Activated CD8-positive, alpha-beta T cell treated with anti-CD3 and anti-CD28 coated beads for 36 hours (primary cell): ENCODE measurements around the gene SLC35B2. TPM values are rescaled to one million over a fixed set of nuclear protein-coding genes. Genes with fewer than 3 reads are reported as not detected.
A peak's percentile ranks its signal among the peaks of the same experiment; 100 is the strongest.

Source experiments
- ATAC-seq: fragments of 200-7000 bp; cut with Tn5 transposase; one replicate; pipeline ENCODE4 v1.10.0; 2021; ENCODE audit warnings: mild to moderate bottlenecking, moderate library complexity
- CTCF ChIA-PET: fragments of 350-600 bp; sonication (Branson Sonifier 250); formaldehyde crosslinking; loops from one replicate; lab custom pipeline; 2021; ENCODE audit warnings: antibody characterized with exemption; lab: Charles Lee
- POLR2A ChIA-PET: fragments of 350-600 bp; sonication (Branson Sonifier 250); formaldehyde crosslinking; loops from one replicate; lab custom pipeline; 2021; ENCODE audit warnings: antibody characterized with exemption; lab: Charles Lee
- DNase-seq: peaks from one replicate; pipeline ENCODE4 v3.0.0-alpha.2; 2020
- H3K27ac Mint-ChIP-seq: one replicate; pipeline ENCODE4 v1.8.0; 2021; ENCODE audit warnings: mild to moderate bottlenecking, mixed read lengths
- H3K27me3 Mint-ChIP-seq: one replicate; pipeline ENCODE4 v1.8.0; 2021; ENCODE audit warnings: mixed read lengths
- H3K36me3 Mint-ChIP-seq: one replicate; pipeline ENCODE4 v1.8.0; 2021; ENCODE audit warnings: low read depth, mixed read lengths
- H3K4me1 Mint-ChIP-seq: one replicate; pipeline ENCODE4 v1.8.0; 2021; ENCODE audit warnings: low read depth, mixed read lengths
- H3K4me3 Mint-ChIP-seq: one replicate; pipeline ENCODE4 v1.8.0; 2021; ENCODE audit warnings: mild to moderate bottlenecking, moderate library complexity, mixed read lengths
- H3K9me3 Mint-ChIP-seq: one replicate; pipeline ENCODE4 v1.8.0; 2021; ENCODE audit warnings: mixed read lengths
- CTCF ChIP-seq: fragments of 200-600 bp; IDR thresholded peaks from one replicate; pipeline ENCODE4 v1.8.0; 2022; ENCODE audit warnings: antibody characterized with exemption, mild to moderate bottlenecking
- intact Hi-C: fragments of 100-400 bp; cut with micrococcal nuclease; formaldehyde crosslinking; loops from one replicate; pipeline ENCODE4 v1.10.0; 2022
- total RNA-seq, 2 experiments: library from RNA; stranded (reverse); gene quantifications; one replicate each; pipeline ENCODE4 v1.2.3, GENCODE V29; 2021

The SLC35B2 gene
- total RNA-seq, 2 experiments from 2014 or later = 15.4 to 16.7 TPM

- Mint-ChIP-seq H3K4me1 (peaks cover 48% of the 10 kb centered on the region), H3K9me3 (no peaks in the 10 kb centered on the region), H3K36me3 (peaks cover 36% of the 10 kb centered on the region), H3K27ac (peak overlapping the region; percentile 95), H3K27me3 (no peaks in the 10 kb centered on the region), H3K4me3 (peak overlapping the region; percentile 95)
- intact Hi-C loops = no loop called here
- ATAC-seq (peak; percentile 17), DNase-seq (peak; percentile 48)
- POLR2A ChIA-PET = interaction anchor here (0.6 to 17.2 kb wide), 10 partner anchors 8 to 124 kb away, joined by 3 to 486 read pairs (median 4); partner anchors contain the start of genes CDC5L and HSP90AB1
- CTCF ChIA-PET = interaction anchor here (0.9 to 2.0 kb wide), 6 partner anchors 9 to 91 kb away, joined by 3 to 10 read pairs (median 5); partner anchors contain the start of genes HSP90AB1 and SLC29A1
- no peak for TF ChIP-seq CTCF
Measured at GRCh38 chr6:44263354-44264100, 6.2 kb upstream of the SLC35B2 start.

DNA sequence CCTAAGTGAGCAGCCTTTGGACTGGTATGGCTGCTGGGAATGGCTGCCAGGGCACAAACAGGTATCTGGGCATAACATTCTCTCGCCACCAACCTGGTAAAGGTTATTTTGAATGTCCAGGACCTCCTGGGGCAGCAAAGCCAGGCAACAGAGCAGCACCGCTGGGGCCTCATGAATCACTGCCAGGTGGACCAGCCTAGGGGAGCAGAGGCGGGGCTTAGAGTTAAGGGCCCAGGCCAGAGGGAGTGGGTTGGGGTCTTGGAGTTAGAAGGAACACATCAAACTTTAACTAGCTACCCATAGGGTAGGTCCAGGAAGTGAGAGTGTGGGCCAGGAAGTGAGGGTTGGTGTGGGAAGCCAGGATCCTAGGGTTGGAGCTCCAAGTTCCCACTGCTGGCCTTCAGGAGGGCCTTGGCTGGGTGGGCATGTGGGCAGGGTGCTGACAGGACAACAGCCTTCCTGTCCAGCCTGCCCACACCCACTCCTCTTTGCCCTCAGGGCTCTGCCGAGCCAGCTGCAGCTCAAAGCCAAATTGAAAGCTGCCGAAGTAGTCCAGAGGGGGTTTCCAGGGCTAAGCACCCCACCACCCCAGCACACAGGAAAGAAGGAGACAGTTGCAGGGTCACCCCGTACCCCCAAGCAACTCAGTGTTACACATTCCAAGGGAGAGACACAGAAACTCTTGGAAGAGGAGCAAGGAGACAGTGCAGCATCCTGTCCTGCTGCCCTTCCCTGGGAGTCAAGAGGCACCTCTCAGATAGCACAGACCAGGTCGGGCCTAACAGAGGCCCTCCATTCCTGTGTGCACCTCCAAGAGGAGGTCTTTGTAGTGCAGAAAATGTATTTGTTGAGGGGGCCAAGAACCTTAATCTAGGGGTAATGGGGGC is 5.4 kb upstream of the SLC35B2 start:
- peak; percentile 0 for ATAC-seq
- Mint-ChIP-seq H3K4me3 (peak overlapping the region; percentile 95), H3K36me3 (peaks cover 40% of the 10 kb centered on the region)

GRCh38 chr6:44261581-44261980 is 4.3 kb upstream of the SLC35B2 start:
- ChIA-PET CTCF (interaction anchor here (0.9 to 1.5 kb wide), 8 partner anchors 8 to 161 kb away, joined by 3 to 6 read pairs (median 4); partner anchors contain the start of gene AARS2), POLR2A (interaction anchor here (0.9 to 17.2 kb wide), 5 partner anchors 8 to 47 kb away, joined by 3 to 486 read pairs (median 11); partner anchors contain the start of gene HSP90AB1)
- no peaks in the 10 kb centered on the region for H3K27me3 Mint-ChIP-seq
- no peaks in the 10 kb centered on the region for H3K9me3 Mint-ChIP-seq
- no peak overlapping the region for H3K4me3 Mint-ChIP-seq
- no peak for TF ChIP-seq CTCF
- intact Hi-C loops = no loop called here
- DNase-seq (no peak), ATAC-seq (no peak)
- peaks cover 41% of the 10 kb centered on the region for H3K36me3 Mint-ChIP-seq
- H3K4me1 Mint-ChIP-seq = peaks cover 49% of the 10 kb centered on the region
- no peak overlapping the region for H3K27ac Mint-ChIP-seq

More for the DNA sequence above, 5.4 kb upstream of the SLC35B2 start:
- ChIA-PET POLR2A (interaction anchor here (0.6 to 17.2 kb wide), 7 partner anchors 8 to 50 kb away, joined by 3 to 486 read pairs (median 4); partner anchors contain the start of gene HSP90AB1), CTCF (interaction anchor here (0.9 to 1.5 kb wide), 8 partner anchors 8 to 163 kb away, joined by 3 to 6 read pairs (median 4); no protein-coding TSS in a partner anchor)
- Mint-ChIP-seq H3K27me3 (no peaks in the 10 kb centered on the region), H3K4me1 (peaks cover 54% of the 10 kb centered on the region), H3K9me3 (no peaks in the 10 kb centered on the region), H3K27ac (peak overlapping the region; percentile 95)
- intact Hi-C loops = no loop called here
- no peak for TF ChIP-seq CTCF
- DNase-seq = no peak

- no peaks in the 10 kb centered on the region for H3K27me3 Mint-ChIP-seq
- DNase-seq = no peak
- peak overlapping the region; percentile 66 for H3K27ac Mint-ChIP-seq
- ChIA-PET POLR2A (interaction anchor here (17.2 kb wide), 1 partner anchor 15 kb away, joined by 486 read pairs; the partner anchor contains the start of gene HSP90AB1), CTCF (interaction anchor here (1.4 kb wide), 1 partner anchor 44 kb away, joined by 5 read pairs; no protein-coding TSS in a partner anchor)
- H3K9me3 Mint-ChIP-seq = no peaks in the 10 kb centered on the region
- intact Hi-C loops = no loop called here
- ATAC-seq = no peak
- no peak for TF ChIP-seq CTCF
- peaks cover 52% of the 10 kb centered on the region for H3K4me1 Mint-ChIP-seq
- H3K36me3 Mint-ChIP-seq = peaks cover 42% of the 10 kb centered on the region
- no peak overlapping the region for H3K4me3 Mint-ChIP-seq
Measured at GRCh38 chr6:44260451-44261297, 3.3 kb upstream of the SLC35B2 start.
